Activated T-cell treated with anti-CD3 and anti-CD28 coated beads for 1 hour (primary cell): ENCODE data around the gene VIPAS39.
A peak's percentile ranks its signal among the peaks of the same experiment; 100 is the strongest.
"Not testable (repeated sequence)": the region's sequence is repeated elsewhere in the genome, so short reads cannot be mapped to it uniquely, and the experiment has no call there.

Experiments used
- DNase-seq: peaks from one replicate; pipeline ENCODE4 v3.0.0-alpha.2; 2020; ENCODE audit warnings: low read depth

Gene VIPAS39

DNA sequence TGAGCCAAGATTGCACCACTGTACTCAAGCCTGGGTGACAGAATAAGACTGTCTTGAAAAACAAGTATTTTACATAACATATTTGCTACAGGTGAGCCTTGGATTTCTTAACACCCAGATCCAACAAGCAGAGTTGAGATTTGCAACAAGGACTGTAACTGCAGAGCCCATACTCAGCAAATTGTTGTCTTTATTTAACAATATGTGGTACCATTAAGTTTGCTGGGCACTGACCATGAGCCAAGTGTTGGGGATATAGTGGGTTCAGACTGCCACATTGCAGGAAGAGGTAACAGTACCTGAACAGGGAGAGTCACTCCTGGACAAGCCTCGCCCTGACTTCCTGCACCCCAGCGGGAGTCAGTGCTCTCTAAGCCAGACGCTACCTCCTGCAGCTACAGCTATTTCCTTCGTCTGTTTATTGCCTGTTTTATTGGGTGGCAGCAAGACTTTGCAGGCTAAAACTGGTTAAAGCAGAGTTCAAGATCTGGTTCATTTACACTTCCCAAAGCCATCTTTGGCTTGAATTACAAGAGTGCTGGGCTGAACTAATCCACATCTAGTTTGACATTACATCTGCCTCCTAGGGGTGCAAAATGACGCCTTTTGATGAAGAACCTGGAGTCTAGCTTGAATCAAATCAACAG is 12.9 kb upstream of the VIPAS39 start:
- no peak for DNase-seq

- DNase-seq = no peak
Measured at GRCh38 chr14:77469539-77469938, 12.1 kb upstream of the VIPAS39 start.

GRCh38 chr14:77469067-77469505 is 11.7 kb upstream of the VIPAS39 start:
- DNase-seq = no peak

- no peak for DNase-seq
Measured at GRCh38 chr14:77467801-77468200, 10.4 kb upstream of the VIPAS39 start.

GRCh38 chr14:77459072-77459723 is 1.8 kb upstream of the VIPAS39 start:
- DNase-seq = peak; percentile 38

DNA sequence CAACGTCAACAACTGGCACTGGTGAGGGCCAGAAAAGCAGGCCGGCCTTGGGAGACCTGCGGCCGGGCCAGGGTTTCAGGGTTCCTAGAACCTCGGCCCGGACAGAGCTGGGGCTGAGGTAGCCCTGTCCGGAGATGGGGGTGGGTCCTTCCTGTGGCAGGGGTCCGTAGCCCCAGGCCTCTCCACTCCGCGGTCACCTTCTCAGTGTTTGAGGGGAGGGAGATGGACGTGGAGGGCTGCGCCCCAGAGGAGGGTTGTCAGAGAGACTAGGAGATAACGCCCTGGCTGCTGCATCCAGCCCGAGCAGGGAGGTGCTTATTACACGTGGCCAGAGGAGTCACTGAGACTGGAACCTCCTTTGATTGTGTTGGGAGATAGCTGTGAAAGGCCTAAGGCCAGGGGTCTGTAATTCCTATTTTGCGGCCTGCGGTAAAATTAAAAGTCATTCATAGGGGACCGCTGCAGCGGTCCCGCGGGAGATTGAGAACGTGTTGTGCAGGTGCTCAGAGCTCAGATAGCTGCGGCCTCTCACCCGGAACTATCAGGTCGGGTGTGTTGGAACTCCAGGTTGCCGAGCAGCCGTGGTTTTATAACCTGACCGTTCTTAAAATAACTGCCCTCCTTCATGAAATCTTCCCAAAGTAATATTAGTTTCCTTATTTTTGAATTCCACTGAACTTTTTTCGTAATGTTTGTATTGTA is 999 bp upstream of the VIPAS39 start:
- peak; percentile 6 for DNase-seq

- DNase-seq = no peak
Measured at GRCh38 chr14:77457115-77457521, 283 bp downstream of the VIPAS39 start.

GRCh38 chr14:77455966-77456640 is 1.3 kb downstream of the VIPAS39 start:
- no peak for DNase-seq

- DNase-seq = no peak
Measured at GRCh38 chr14:77442196-77442595, 15.2 kb downstream of the VIPAS39 start.

- no peak for DNase-seq
Measured at GRCh38 chr14:77439861-77440260, 17.5 kb downstream of the VIPAS39 start.

DNA sequence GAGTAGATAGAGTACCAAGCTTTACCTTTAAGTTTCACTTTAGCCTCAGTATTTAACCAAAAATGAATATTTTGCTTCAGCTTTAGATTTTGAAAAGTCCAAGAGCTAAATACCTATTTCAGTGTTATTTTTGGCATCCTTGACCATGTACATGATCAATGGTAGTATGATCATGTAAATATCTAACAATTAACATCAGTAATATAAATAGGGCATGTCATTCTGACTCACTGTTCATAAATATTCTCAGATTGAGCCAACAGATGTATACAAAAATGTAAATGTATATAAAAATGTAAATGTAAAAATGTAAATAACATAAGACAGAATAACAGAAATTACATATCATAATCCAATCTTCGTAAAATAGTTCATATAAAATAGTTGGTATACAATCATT is 18.8 kb downstream of the VIPAS39 start:
- DNase-seq = no peak

- no peak for DNase-seq
Measured at GRCh38 chr14:77436042-77436441, 21.4 kb downstream of the VIPAS39 start.

GRCh38 chr14:77426396-77426795 is 31.0 kb downstream of the VIPAS39 start:
- no peak for DNase-seq

DNA sequence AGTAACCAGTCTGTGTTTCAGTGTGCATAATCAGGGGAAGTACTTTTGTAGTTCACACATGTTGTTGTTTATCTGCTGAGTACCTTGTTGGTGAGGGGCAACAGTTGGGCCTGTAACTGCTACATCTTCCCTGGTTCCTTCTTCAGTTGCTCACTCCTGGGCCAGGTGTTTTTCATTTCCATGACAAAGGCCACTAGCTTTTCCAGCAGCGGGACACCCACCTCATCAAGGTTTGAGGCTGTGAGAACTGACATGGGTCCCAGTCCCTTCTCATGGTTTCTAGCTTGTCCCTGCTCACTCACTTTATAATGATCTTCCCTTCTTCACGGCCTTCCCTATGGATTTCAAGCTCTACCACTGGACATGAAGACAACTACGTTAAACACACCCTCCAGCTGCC is 32.5 kb downstream of the VIPAS39 start:
- DNase-seq = no peak

DNA sequence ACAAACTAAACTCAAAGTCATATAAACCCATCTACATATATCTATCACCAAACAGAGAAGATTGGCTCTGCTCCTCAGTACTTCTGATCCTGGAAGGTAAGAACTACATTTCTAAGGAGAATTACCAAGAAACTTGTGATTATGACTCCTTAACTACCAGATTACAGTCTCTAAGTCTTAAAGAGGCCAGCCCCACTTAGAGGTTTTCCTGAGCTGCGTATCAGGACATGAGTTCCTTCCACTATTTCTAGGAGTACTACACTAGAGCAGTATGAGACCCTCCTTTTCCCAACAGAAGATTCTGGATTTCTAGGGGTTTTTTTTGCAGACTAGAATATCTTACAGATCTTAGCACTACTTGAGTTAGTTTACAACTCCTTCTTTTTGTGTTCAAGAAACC is 34.0 kb downstream of the VIPAS39 start, which contains the start of gene NOXRED1:
NOXRED1 (minus strand) TSS at position 101 of the 400 bp plus-strand sequence. CDS start 634 bp downstream, outside the sequence.
- no peak for DNase-seq

DNA sequence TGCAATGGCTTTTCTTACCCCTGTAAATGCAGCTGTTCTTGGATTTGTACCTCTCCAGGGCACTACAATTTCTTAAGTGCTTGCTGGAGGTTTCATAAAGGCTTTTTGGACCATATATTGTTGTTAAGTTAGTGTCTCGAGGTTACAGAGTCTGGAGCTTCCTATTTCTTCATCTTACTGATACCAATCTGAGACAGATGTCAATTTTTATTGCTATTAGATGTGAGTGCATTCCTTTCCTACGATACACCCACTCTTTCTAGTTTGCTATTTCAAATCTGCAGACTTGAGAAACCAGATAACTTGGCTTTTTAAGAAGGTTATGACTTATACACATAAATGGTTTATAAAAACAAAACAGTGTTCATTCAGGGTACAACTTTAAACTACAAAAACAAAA is 36.2 kb downstream of the VIPAS39 start:
- DNase-seq = no peak

- DNase-seq = no peak
Measured at GRCh38 chr14:77416836-77417235, 40.6 kb downstream of the VIPAS39 start.

GRCh38 chr14:77416098-77416497 is 41.3 kb downstream of the VIPAS39 start:
- not testable (repeated sequence) for DNase-seq

GRCh38 chr14:77415403-77416030 is 41.9 kb downstream of the VIPAS39 start:
- not testable (repeated sequence) for DNase-seq

GRCh38 chr14:77409131-77409533 is 48.3 kb downstream of the VIPAS39 start:
- DNase-seq = no peak

- DNase-seq = no peak
Measured at GRCh38 chr14:77407158-77407557, 50.2 kb downstream of the VIPAS39 start.

GRCh38 chr14:77406718-77407117 is 50.7 kb downstream of the VIPAS39 start:
- DNase-seq = no peak
